ENCODE measurements around the gene USF2. TPM values are rescaled to one million over a fixed set of nuclear protein-coding genes. Genes with fewer than 3 reads are reported as not detected.

USF2 gene
- total RNA-seq, 1 experiment from 2014 or later, result 123 TPM

DNA sequence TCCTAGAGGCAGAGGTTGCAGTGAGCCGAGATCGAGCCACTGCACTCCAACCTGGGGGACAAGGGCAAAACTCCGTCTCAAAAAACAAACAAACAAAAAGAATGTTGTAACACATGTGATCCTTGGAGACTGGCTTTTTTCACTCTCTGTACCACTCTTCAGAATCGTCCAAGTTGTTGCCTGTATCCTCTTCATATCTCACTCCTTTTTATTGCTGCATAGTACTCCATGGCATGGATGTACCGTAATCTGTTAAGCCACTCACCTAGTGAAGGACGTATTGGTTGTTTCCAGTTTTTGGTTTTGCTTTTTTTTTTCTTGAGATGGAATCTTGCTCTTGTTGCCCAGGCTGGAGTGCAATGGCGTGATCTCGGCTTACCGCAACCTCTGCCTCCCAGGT lies 53.3 kb downstream of the USF2 start:
- Histone ChIP-seq H3K79me2 (ENCODE audit: insufficient read depth, low read length) (no peaks in the 10 kb centered on the region), H2BK5ac (ENCODE audit: insufficient read length, low read length) (no peak overlapping the region), H3K23me2 (ENCODE audit: insufficient read length, low read depth, low read length, poor library complexity, severe bottlenecking) (no peaks in the 10 kb centered on the region), H3K56ac (ENCODE audit: insufficient read length, low read depth, low read length) (no peak overlapping the region), H3K4ac (ENCODE audit: low read depth, low read length) (no peak overlapping the region), H3K9ac (ENCODE audit: extremely low read depth, insufficient read length, low read length) (no peak overlapping the region), H3K79me1 (ENCODE audit: insufficient read depth, low read depth, low read length, poor library complexity, severe bottlenecking) (no peaks in the 10 kb centered on the region), H2BK15ac (ENCODE audit: low read depth, low read length) (no peak overlapping the region), H3K18ac (ENCODE audit: insufficient read length, low read depth, low read length) (no peak overlapping the region), H3K4me2 (ENCODE audit: insufficient read depth, insufficient read length, low read length) (no peak overlapping the region), H2BK12ac (ENCODE audit: insufficient read length, low read depth, low read length) (no peak overlapping the region), H4K8ac (replicated peaks; ENCODE audit: insufficient read length, low read depth, low read length) (no peak overlapping the region), H3K9me3 (ENCODE audit: control insufficient read depth, low read depth, low read length) (no peaks in the 10 kb centered on the region), H2AFZ (ENCODE audit: low read length) (no peak overlapping the region), H3K14ac (ENCODE audit: insufficient read depth, low read length) (no peak overlapping the region), H2BK120ac (ENCODE audit: low read depth, low read length, poor library complexity, severe bottlenecking) (no peak overlapping the region), H2AK5ac (ENCODE audit: insufficient read length, low read length) (no peak overlapping the region), H4K5ac (ENCODE audit: insufficient read length, low read depth, low read length) (no peak overlapping the region), H4K91ac (ENCODE audit: insufficient read length, low read depth, low read length) (no peak overlapping the region), H3K27ac (ENCODE audit: insufficient read length, low read depth, low read length) (no peak overlapping the region), H2BK20ac (ENCODE audit: low read depth, low read length, poor library complexity, severe bottlenecking) (no peak overlapping the region), H3K4me1 (ENCODE audit: insufficient read depth, low read length) (no peaks in the 10 kb centered on the region), H3T11ph (ENCODE audit: low read length) (no peak overlapping the region), H3K23ac (ENCODE audit: insufficient read length, low read depth, low read length) (no peak overlapping the region), H4K20me1 (ENCODE audit: control insufficient read depth, insufficient read depth, insufficient read length) (no peaks in the 10 kb centered on the region), H3K27me3 (ENCODE audit: insufficient read depth, low read length) (no peaks in the 10 kb centered on the region)
- Mint-ChIP-seq H3K9me3 (peaks cover 4 to 11% of the 10 kb centered on the region in 2 experiments; a peak in 3 of 5 replicates), H3K27ac (no peak overlapping the region), H3K27me3 (ENCODE audit: low read depth) (peaks cover 3% of the 10 kb centered on the region), H3K4me1 (no peaks in the 10 kb centered on the region), H3K4me3 (no peak overlapping the region), H3K36me3 (ENCODE audit: insufficient read depth in 1 of 3, low read depth in 3 of 3) (peaks cover 2 to 4% (median 4%) of the 10 kb centered on the region in 3 experiments; a peak in 1 of 7 replicates)
- no peak for DNase-seq
- TF ChIP-seq, protein P1, sequence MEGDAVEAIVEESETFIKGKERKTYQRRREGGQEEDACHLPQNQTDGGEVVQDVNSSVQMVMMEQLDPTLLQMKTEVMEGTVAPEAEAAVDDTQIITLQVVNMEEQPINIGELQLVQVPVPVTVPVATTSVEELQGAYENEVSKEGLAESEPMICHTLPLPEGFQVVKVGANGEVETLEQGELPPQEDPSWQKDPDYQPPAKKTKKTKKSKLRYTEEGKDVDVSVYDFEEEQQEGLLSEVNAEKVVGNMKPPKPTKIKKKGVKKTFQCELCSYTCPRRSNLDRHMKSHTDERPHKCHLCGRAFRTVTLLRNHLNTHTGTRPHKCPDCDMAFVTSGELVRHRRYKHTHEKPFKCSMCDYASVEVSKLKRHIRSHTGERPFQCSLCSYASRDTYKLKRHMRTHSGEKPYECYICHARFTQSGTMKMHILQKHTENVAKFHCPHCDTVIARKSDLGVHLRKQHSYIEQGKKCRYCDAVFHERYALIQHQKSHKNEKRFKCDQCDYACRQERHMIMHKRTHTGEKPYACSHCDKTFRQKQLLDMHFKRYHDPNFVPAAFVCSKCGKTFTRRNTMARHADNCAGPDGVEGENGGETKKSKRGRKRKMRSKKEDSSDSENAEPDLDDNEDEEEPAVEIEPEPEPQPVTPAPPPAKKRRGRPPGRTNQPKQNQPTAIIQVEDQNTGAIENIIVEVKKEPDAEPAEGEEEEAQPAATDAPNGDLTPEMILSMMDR (conservative IDR thresholded peaks at IDR 0.05), result no peak
- no CpG with 5 or more reads among the region's 9 CpGs for WGBS (ENCODE audit: extremely low coverage, insufficient read length, low lambda C conversion rate)
